Esophagus squamous epithelium (tissue), 5 donors: ENCODE data around the gene MEGF6. TPM values are rescaled to one million over a fixed set of nuclear protein-coding genes. Genes with fewer than 3 reads are reported as not detected.
A peak's percentile ranks its signal among the peaks of the same experiment; 100 is the strongest.

Source experiments
- DNase-seq: peaks from one replicate; lab custom pipeline; 2025; lab: John Stamatoyannopoulos, UW
- H3K27ac ChIP-seq, 4 donors: fragments of 200-600 bp; sonication (generic); one replicate each; pipeline ENCODE4 v1.5.1; 2016 to 2019; ENCODE audit warnings: mild to moderate bottlenecking in 1 of 4
- H3K27me3 ChIP-seq, 4 donors: fragments of 200-600 bp; sonication (generic); 1 replicate in 3 of 4; 2 replicates in 1 of 4; pipeline versions ENCODE4 v1.5.1 to v1.6.0; 2017 to 2021; ENCODE audit warnings: antibody characterized with exemption in 1 of 4
- H3K36me3 ChIP-seq, 3 donors: fragments of 200-600 bp; sonication (generic); one replicate each; pipeline ENCODE4 v1.5.1; 2016 to 2019
- H3K4me1 ChIP-seq, 3 donors: fragments of 200-600 bp; sonication (generic); one replicate each; pipeline ENCODE4 v1.5.1; 2017 to 2019
- H3K4me3 ChIP-seq, 4 donors: fragments of 200-600 bp; sonication (generic); 1 replicate in 3 of 4; 2 replicates in 1 of 4; pipeline ENCODE4 v1.5.1; 2016 to 2019; ENCODE audit warnings: mild to moderate bottlenecking in 2 of 4, moderate library complexity in 1 of 4
- H3K9me3 ChIP-seq, 3 donors: fragments of 200-600 bp; sonication (generic); one replicate each; pipeline ENCODE4 v1.5.1; 2016 to 2019
- CTCF ChIP-seq, 6 experiments: fragments of 450-650 bp in 4 of 6; fragments of 200-600 bp in 2 of 6; sonication (generic) in 2 of 6; IDR thresholded peaks; one replicate each; pipeline ENCODE4 v1.5.1; 2016 to 2019; ENCODE audit warnings: antibody characterized with exemption in 6 of 6, mild to moderate bottlenecking in 4 of 6, moderate library complexity in 4 of 6
- POLR2A ChIP-seq, 4 donors: fragments of 450-650 bp; IDR thresholded peaks; one replicate each; pipeline ENCODE4 v1.6.1; 2017; ENCODE audit warnings: antibody characterized with exemption in 4 of 4, mild to moderate bottlenecking in 4 of 4, moderate library complexity in 3 of 4
- WGBS, 2 donors: methylation state at CpG; one replicate each; pipeline ENCODE4 v1.1.5; 2018; 5-methylcytosine and 5-hydroxymethylcytosine counted together
- intact Hi-C: fragments of 100-400 bp; cut with DNase I; formaldehyde crosslinking; loops from one replicate; pipeline ENCODE4 v1.15.0; 2022
- total RNA-seq, 4 donors: library from RNA; depleted of rRNA; stranded (reverse); fragments of >200 nt; gene quantifications; one replicate each; pipeline ENCODE4 v1.1.0, GENCODE V29; 2016
- donor health status: DM: yes; HTN: yes; CAD: no.

The MEGF6 gene
- total RNA-seq, 4 donors from 2014 or later, result 8.8 to 27.1 (median 16.8) TPM

DNA sequence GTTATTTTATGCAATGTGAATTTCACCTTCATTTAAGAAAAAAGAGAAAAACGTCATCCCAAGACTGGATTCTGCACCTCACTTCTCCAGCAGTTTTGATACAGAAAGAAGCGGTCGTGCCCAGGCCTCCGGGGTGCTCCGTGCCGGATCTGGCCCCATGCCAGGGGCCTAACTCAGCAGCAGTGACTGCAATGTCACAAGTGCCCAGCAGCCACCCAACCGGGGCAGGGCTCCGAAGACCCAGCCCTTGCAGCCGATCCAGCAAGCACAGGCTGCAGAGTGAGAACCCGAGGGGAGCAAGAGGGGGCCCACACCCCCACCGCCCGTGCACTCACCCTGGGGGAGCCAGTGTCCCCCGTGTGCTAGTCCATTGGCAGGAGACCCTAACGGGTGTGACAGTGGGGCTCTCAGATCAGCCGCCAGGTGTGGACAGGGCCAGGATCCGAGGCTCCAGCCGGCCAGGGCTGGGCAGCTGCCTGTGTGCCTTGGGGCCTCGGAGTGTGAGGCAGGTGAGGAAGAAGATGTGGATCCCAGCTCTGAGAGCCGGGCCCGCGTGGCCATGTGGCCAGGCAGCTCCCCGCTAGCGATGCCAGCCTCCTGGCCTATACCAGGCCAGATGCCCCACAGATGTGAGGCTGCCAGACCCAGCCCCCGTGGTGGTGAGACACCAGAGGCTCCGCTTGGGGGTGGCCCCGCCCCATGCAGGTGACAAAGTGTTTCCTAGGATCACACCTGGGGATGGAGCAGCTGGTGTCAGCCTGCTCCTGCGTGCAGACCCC lies 60.6 kb downstream of the MEGF6 start:
- no peak for DNase-seq
- no peak overlapping the region for H3K4me3 ChIP-seq
- no peaks in the 10 kb centered on the region for H3K9me3 ChIP-seq
- TF ChIP-seq POLR2A (IDR thresholded peaks at IDR 0.05) (no peak), CTCF (IDR thresholded peaks at IDR 0.05) (no peak)
- H3K4me1 ChIP-seq, result peaks cover 23 to 89% (median 44%) of the 10 kb centered on the region in 3 donors
- H3K36me3 ChIP-seq, result no peaks in the 10 kb centered on the region
- peaks cover 0 to 82% (median 0%) of the 10 kb centered on the region in 4 donors for H3K27me3 ChIP-seq
- 62 to 86% methylated on average over 4 to 13 of the region's 27 CpGs for WGBS, 2 donors
- no peak overlapping the region for H3K27ac ChIP-seq
- intact Hi-C loops, result no loop called here

GRCh38 chr1:3548895-3549294 lies 62.4 kb downstream of the MEGF6 start:
- intact Hi-C loops, result no loop called here
- TF ChIP-seq CTCF (IDR thresholded peaks at IDR 0.05) (no peak), POLR2A (IDR thresholded peaks at IDR 0.05) (no peak)
- Histone ChIP-seq H3K27ac (no peak overlapping the region), H3K9me3 (no peaks in the 10 kb centered on the region), H3K36me3 (no peaks in the 10 kb centered on the region), H3K27me3 (peaks cover 0 to 79% (median 0%) of the 10 kb centered on the region in 4 donors), H3K4me1 (peaks cover 20 to 72% (median 28%) of the 10 kb centered on the region in 3 donors), H3K4me3 (no peak overlapping the region)
- no peak for DNase-seq
- 67 to 95% methylated on average over 3 to 4 of the region's 15 CpGs for WGBS, 2 donors

- no peak overlapping the region for H3K27ac ChIP-seq
Observed at GRCh38 chr1:3548156-3548893, 63.0 kb downstream of the MEGF6 start.

DNA sequence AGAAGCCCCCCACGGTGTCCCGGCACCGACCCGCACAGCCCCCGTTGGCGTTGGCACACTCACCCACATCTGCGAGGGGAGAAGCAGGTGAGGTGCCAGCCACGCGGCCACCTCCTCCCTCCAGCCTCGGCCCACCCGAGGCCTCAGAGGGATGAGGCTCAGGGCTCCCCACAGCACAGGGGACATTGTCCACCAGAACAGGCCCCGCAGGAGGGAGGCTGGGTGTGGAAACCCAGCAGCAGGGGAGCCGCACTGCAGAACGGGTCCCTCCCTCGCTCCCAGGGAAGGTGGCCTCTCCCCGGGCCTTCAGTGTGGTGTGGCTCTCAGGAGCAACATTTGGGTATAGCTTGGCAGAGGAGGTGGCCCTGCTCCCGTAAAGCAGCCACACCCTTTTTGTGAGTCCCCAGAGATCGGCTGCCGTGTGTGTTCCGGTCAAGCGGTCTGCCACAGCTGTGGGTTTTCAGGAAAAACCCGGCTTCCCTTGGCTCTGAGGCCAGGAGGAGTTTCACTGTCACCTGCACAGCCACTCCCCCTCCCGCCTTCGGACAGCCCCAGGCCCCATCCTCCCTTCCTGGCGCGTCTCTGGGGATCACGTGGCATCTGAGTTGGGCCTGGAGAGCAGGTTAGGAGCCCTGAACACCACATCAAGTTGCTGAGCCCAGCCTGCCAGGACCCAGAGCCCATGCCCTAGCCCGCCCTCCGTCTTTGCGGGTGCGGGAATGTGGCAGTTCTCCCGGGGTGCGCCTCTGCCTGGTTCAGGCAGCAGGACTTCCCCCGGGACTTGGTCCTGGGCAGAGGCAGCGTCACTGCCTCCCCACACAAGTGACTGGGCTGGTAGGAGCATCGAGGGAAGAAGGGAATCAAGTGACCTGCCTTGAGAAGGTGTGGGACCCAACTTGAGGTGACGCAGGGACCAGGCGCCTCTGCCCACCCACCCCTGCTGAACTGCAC lies 64.0 kb downstream of the MEGF6 start:
- Histone ChIP-seq H3K27ac (peak overlapping the region in 1 of 4 donors; percentile 9), H3K9me3 (no peaks in the 10 kb centered on the region), H3K27me3 (peaks cover 0 to 83% (median 0%) of the 10 kb centered on the region in 4 donors), H3K4me3 (no peak overlapping the region), H3K36me3 (no peaks in the 10 kb centered on the region), H3K4me1 (peaks cover 27 to 72% (median 35%) of the 10 kb centered on the region in 3 donors)
- no peak for DNase-seq
- intact Hi-C loops, result no loop called here
- WGBS, 2 donors, result 15 to 31% methylated on average over 4 to 7 of the region's 38 CpGs
- TF ChIP-seq CTCF (IDR thresholded peaks at IDR 0.05) (no peak), POLR2A (IDR thresholded peaks at IDR 0.05) (no peak)

More at GRCh38 chr1:3548156-3548893, 63.0 kb downstream of the MEGF6 start:
- Histone ChIP-seq H3K4me1 (peaks cover 20 to 72% (median 28%) of the 10 kb centered on the region in 3 donors), H3K27me3 (peaks cover 0 to 79% (median 0%) of the 10 kb centered on the region in 4 donors), H3K9me3 (no peaks in the 10 kb centered on the region), H3K36me3 (no peaks in the 10 kb centered on the region), H3K4me3 (no peak overlapping the region)
- WGBS, 2 donors, result 87 to 100% methylated on average over 1 to 6 of the region's 24 CpGs
- TF ChIP-seq CTCF (IDR thresholded peaks at IDR 0.05) (no peak), POLR2A (IDR thresholded peaks at IDR 0.05) (no peak)
- no peak for DNase-seq
- intact Hi-C loops, result no loop called here
